ENCODE data around the gene NDUFA12. TPM values are rescaled to one million over a fixed set of nuclear protein-coding genes. Genes with fewer than 3 reads are reported as not detected.

The NDUFA12 gene
- total and polyA plus RNA-seq, 2 of the 13 experiments (the other 11 are each of a cell fraction or from before 2014, with no cell fraction given), result 101 to 173 TPM

DNA sequence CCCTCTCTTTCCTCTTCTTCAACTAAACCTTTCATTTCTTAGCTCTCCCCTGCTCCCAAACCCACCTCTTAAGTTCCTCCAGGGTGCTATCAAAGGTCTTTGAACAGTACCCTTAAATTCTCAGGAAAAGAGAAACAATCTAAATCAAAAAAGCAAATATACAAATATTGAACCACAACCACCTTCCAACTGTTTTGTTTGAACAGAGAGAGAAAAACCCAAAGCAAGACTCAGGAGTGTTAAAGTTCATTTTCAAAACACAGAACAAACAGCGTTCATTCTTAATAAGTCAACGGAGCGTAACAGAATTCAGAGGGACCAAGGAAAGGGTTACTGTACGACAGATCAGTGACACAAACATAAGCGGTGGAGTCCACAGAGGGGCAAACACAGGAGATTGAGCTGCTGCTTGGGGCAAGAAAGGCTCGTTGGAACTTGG lies 73.3 kb downstream of the NDUFA12 start (continued):
- TF ChIP-seq ZNF644 (CRISPR knock-in tag; IDR thresholded peaks at IDR 0.05; ENCODE audit: low read depth) (0 out of 2 replicates have a peak, but pooled peaks have one; percentile 26), HOXA9 (CRISPR knock-in tag; IDR thresholded peaks at IDR 0.05; ENCODE audit: borderline replicate concordance) (peak; percentile 26; the same call in 1 of the 2 replicates), KAT7 (CRISPR knock-in tag; IDR thresholded peaks at IDR 0.05; ENCODE audit: borderline replicate concordance) (no peak), AGO1 (IDR thresholded peaks at IDR 0.05; ENCODE audit: low read depth, low read length, poor library complexity, severe bottlenecking) (no peak), GTF2F1 (IDR thresholded peaks at IDR 0.05; ENCODE audit: low read length) (no peak), ZNF564 (CRISPR knock-in tag; IDR thresholded peaks at IDR 0.05) (no peak), ZNF7 (CRISPR knock-in tag; IDR thresholded peaks at IDR 0.05) (no peak), ZMYM3 (CRISPR knock-in tag; IDR thresholded peaks at IDR 0.05) (peak; percentile 68; the same call in 1 of the 2 replicates), SOX5 (CRISPR knock-in tag; IDR thresholded peaks at IDR 0.05; ENCODE audit: borderline replicate concordance) (peak; percentile 88), ZNF747 (CRISPR knock-in tag; IDR thresholded peaks at IDR 0.05; ENCODE audit: borderline replicate concordance) (no peak), TBX3 (IDR thresholded peaks at IDR 0.05; ENCODE audit: borderline replicate concordance) (peak; percentile 98), RXRB (CRISPR knock-in tag; IDR thresholded peaks at IDR 0.05; ENCODE audit: borderline replicate concordance) (peak; percentile 86), SALL1 (CRISPR knock-in tag; IDR thresholded peaks at IDR 0.05) (peak; percentile 86), ZNF121 (CRISPR knock-in tag; IDR thresholded peaks at IDR 0.05) (no peak), TCF7 (IDR thresholded peaks at IDR 0.05; ENCODE audit: low read depth) (peak; percentile 59), SMYD3 (CRISPR knock-in tag; IDR thresholded peaks at IDR 0.05) (peak; percentile 71; the same call in 1 of the 2 replicates), CBFB (CRISPR knock-in tag; IDR thresholded peaks at IDR 0.05) (peak; percentile 43; the same call in 1 of the 2 replicates), MYPOP (CRISPR knock-in tag; IDR thresholded peaks at IDR 0.05) (peak; percentile 64; the same call in 1 of the 2 replicates), GLI4 (CRISPR knock-in tag; IDR thresholded peaks at IDR 0.05; ENCODE audit: borderline replicate concordance) (peak; percentile 59; the same call in 1 of the 2 replicates), MTA3 (CRISPR knock-in tag; IDR thresholded peaks at IDR 0.05) (no peak), CREM (IDR thresholded peaks at IDR 0.05) (peak; percentile 82), CREM (CRISPR knock-in tag; IDR thresholded peaks at IDR 0.05) (no peak), ZNF639 (CRISPR knock-in tag; conservative IDR thresholded peaks at IDR 0.05) (no peak), TOPORS (CRISPR knock-in tag; IDR thresholded peaks at IDR 0.05) (0 out of 2 replicates have a peak, but pooled peaks have one; percentile 32)
- TF ChIP-seq, protein P1, sequence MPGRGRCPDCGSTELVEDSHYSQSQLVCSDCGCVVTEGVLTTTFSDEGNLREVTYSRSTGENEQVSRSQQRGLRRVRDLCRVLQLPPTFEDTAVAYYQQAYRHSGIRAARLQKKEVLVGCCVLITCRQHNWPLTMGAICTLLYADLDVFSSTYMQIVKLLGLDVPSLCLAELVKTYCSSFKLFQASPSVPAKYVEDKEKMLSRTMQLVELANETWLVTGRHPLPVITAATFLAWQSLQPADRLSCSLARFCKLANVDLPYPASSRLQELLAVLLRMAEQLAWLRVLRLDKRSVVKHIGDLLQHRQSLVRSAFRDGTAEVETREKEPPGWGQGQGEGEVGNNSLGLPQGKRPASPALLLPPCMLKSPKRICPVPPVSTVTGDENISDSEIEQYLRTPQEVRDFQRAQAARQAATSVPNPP (CRISPR knock-in tag; IDR thresholded peaks at IDR 0.05), result peak; percentile 67
- TF ChIP-seq, protein P2, sequence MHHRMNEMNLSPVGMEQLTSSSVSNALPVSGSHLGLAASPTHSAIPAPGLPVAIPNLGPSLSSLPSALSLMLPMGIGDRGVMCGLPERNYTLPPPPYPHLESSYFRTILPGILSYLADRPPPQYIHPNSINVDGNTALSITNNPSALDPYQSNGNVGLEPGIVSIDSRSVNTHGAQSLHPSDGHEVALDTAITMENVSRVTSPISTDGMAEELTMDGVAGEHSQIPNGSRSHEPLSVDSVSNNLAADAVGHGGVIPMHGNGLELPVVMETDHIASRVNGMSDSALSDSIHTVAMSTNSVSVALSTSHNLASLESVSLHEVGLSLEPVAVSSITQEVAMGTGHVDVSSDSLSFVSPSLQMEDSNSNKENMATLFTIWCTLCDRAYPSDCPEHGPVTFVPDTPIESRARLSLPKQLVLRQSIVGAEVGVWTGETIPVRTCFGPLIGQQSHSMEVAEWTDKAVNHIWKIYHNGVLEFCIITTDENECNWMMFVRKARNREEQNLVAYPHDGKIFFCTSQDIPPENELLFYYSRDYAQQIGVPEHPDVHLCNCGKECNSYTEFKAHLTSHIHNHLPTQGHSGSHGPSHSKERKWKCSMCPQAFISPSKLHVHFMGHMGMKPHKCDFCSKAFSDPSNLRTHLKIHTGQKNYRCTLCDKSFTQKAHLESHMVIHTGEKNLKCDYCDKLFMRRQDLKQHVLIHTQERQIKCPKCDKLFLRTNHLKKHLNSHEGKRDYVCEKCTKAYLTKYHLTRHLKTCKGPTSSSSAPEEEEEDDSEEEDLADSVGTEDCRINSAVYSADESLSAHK (CRISPR knock-in tag; IDR thresholded peaks at IDR 0.05; ENCODE audit: borderline replicate concordance), result no peak
